ENCODE measurements around the gene ZNF598.
A peak's percentile ranks its signal among the peaks of the same experiment; 100 is the strongest.
"Not testable (repeated sequence)": the region's sequence is repeated elsewhere in the genome, so short reads cannot be mapped to it uniquely, and the experiment has no call there.

The ZNF598 gene

DNA sequence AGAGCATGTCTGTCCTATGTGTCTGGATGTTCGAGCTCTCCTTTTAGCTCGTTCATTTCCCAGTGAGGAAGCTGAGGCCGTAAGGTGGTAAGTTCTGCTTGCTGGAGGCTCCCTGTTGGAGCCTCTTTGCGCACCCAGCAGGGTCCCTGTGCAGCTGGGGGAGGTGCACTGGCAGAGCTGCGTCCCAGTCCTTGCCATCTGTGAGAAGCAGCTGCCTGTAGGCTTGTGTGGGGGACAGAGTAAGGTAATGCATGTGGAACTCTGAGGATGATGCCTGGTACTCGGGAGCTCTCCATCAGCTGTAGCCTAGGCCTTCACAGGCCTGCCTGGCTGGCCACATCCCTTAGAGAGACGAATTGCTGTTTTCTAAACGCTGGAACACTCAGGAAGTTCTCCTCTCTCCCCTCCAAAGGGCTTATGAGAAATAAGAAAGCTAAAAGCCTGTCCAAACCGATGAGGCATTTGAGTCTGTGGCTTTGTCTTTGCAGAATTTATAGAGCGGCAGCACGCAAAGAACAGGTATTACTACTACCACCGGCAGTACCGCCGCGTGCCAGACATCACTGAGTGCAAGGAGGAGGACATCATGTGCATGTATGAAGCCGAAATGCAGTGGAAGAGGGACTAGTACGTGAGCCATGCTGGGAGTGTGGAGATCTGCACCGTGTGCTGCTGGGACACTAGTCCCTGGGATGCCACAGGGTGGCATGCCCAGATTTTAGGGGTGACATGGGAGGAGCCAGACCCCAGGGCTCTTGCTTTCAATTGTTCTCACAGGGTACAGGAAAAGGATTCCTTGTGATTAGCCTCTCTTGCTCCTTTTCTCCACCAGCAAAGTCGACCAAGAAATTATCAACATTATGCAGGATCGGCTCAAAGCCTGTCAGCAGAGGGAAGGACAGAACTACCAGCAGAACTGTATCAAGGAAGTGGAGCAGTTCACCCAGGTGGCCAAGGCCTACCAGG, 48.7 kb downstream of the ZNF598 start:
- peak; percentile 0 for ATAC-seq
- peak in 1 of 2 donors; percentile 75 for DNase-seq (ENCODE audit: low spot score in 2 of 2)
- peaks cover 62% of the 10 kb centered on the region for H3K36me3 Mint-ChIP-seq
- no peaks in the 10 kb centered on the region for H3K9me3 Mint-ChIP-seq
- peak overlapping the region; percentile 82 for H3K4me3 Mint-ChIP-seq
- peaks cover 57% of the 10 kb centered on the region for H3K4me1 Mint-ChIP-seq
- peak overlapping the region; percentile 94 for H3K27ac Mint-ChIP-seq

DNA sequence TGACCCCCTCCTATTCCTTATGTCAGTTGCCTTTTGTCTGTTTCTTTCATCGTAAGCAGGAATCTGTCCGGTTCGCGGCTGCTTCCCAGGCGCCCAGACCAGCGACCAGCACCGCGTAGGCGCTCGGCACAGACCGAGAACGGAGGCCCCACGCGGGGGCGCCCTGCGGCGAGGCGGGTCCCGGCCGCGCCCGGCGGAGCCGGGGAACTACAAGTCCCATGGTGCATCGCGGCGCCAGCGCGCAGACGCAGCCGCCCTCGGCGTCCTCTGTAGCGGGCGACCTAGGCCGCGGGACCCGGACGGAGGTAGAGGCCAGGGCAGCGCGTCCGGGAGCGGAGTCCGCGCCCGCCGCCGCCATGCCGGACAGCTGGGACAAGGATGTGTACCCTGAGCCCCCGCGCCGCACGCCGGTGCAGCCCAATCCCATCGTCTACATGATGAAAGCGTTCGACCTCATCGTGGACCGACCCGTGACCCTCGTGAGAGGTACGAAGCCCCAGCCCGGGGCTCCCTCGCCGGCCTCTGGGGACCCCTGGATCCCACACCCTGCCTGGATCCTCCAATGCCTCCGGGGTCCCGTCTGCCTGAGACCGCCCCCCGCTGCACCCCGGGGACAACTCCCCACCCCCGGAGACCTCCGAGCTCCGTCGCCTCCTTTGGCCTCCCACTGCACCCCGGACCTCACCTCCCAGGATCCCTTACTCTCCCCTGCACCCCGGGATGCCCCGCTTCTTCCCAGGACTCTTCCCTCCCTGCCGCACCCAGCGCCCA, 50.2 kb downstream of the ZNF598 start, which contains the start of gene NDUFB10:
Gene NDUFB10, plus strand, starts transcription at position 270 of the 771 bp plus-strand sequence. Its CDS starts 87 bp downstream, at position 357.
- H3K9me3 Mint-ChIP-seq: no peaks in the 10 kb centered on the region
- H3K4me3 Mint-ChIP-seq: peak within 1 kb of the TSS; percentile 82
- peaks cover 47% of the 10 kb centered on the region for H3K36me3 Mint-ChIP-seq
- DNase-seq (ENCODE audit: low spot score in 2 of 2) (peak; percentile 95 to 96), ATAC-seq (peak; percentile 84)
- H3K4me1 Mint-ChIP-seq: peaks cover 50% of the 10 kb centered on the region
- H3K27ac Mint-ChIP-seq: peak within 1 kb of the TSS; percentile 94

DNA sequence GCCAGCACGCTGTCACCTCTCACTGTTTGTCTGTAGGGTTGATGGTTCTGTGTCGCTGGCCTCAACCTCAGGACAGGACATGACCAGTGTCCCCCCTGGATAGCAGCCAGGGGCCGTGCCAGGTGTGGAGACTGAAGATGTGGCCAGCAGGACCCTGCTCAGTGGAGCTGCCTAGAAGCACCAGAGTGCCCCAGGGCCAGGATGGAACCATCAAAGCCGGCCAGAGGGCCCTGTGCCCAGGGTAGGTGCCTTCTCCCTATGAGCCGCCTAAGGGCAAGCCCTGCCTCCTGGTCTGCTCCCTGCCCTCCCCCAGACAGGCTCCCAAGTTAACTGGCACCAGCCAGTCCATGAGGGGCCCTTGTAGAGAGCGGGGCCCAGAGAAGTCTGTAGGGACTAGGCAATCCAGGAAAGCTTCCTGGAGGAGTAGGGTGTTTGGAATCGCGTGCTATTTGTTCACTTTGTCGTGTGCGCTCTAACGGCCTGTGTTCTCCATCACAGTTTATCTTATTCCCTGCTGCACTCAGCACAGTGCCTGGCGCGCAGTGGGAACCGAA, 50.8 kb downstream of the ZNF598 start:
- peak overlapping the region; percentile 94 for H3K27ac Mint-ChIP-seq
- peaks cover 45% of the 10 kb centered on the region for H3K4me1 Mint-ChIP-seq
- ATAC-seq: no peak
- no peaks in the 10 kb centered on the region for H3K9me3 Mint-ChIP-seq
- DNase-seq (ENCODE audit: low spot score in 2 of 2): peak in 1 of 2 donors; percentile 62
- peak overlapping the region; percentile 82 for H3K4me3 Mint-ChIP-seq
- H3K36me3 Mint-ChIP-seq: peaks cover 40% of the 10 kb centered on the region

DNA sequence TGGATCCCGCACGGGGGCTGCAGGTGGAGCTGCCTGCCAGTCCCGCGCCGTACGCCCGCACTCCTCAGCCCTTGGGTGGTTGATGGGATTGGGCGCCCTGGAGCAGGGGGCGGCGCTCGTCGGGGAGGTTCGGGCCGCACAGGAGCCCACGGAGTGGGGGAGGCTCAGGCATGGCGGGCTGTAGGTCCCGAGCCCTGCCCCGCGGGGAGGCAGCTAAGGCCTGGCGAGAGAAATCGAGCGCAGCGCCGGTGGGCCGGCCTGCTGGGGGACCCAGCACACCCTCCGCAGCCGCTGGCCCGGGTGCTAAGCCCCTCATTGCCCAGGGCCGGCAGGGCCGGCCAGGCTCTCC, 51.5 kb downstream of the ZNF598 start:
- Mint-ChIP-seq H3K36me3 (peaks cover 33% of the 10 kb centered on the region), H3K4me1 (peaks cover 38% of the 10 kb centered on the region)
- not testable (repeated sequence) for ATAC-seq; H3K4me3 Mint-ChIP-seq; DNase-seq (ENCODE audit: low spot score in 2 of 2); H3K27ac Mint-ChIP-seq; H3K9me3 Mint-ChIP-seq

DNA sequence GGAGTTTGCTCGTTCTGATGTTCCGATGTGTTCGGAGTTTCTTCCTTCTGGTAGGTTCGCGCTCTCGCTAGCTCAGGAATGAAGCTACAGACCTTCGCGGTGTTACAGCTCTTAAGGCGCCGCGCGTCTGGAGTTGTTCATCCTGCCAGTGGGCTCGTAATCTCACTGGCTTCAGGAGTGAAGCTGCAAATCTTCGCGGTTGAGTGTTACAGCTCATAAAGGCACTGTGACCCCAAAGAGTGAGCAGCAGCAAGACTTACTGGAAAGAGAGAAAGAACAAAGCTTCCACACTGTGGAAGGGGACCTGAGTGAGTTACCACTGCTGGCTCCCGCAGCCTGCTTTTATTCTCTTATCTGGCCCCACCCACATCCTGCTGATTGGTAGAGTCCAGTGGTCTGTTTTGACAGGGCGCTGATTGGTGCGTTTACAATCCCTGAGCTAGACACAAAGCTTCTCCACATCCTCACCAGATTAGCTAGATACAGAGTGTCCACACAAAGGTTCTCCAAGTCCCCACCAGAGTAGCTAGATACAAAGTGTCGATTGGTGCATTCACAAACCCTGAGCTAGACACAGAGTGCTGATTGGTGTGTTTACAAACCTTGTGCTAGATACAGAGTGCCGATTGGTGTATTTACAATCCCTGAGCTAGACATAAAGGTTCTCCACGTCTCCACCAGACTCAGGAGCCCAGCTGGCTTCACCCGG, 52.0 kb downstream of the ZNF598 start:
- Mint-ChIP-seq H3K4me1 (peaks cover 36% of the 10 kb centered on the region), H3K36me3 (peaks cover 28% of the 10 kb centered on the region)
- H3K4me3 Mint-ChIP-seq; ATAC-seq; DNase-seq (ENCODE audit: low spot score in 2 of 2); H3K27ac Mint-ChIP-seq; H3K9me3 Mint-ChIP-seq: not testable (repeated sequence)

DNA sequence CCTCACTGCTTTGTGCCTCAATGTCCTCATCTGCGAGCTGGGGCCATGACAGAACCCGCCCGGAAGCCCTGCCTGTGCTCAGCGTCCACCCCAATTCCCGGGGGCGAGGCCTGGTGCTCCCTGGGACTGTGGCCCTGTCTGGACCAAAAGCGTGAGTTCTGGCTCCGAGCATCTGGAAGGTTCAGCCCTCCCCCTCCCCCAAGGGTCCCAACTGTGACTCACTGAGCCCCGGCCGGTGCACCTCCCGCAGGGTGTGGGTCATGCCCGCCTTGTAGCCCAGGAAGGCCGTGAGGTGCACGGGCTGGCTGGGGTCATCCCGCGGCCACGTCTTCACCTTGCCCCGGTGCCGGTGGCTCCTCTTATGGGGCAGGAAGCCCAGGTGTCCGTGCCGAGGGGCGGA, 55.9 kb downstream of the ZNF598 start:
- ATAC-seq: no peak

DNA sequence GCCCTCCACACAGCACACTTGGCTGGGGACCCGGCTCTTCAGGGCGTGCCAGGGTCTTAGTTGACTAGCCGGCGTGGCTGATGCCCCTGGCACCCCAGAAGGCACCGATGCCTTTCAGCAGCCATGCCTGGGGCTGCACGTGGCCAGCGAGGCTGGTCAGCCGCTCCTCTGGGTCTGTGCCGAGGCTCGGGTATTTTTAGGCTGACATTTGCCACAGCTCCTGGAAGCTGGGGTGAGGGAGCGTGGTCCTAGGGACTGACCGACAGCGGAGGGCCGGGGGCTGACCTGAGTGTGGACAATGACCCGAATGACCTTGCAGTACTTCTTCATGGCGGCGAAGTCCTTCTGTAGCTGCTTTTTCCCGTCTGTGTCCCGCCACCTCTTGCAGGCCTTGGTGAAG, 59.1 kb downstream of the ZNF598 start:
- Mint-ChIP-seq H3K4me3 (no peak overlapping the region), H3K36me3 (no peaks in the 10 kb centered on the region), H3K4me1 (peaks cover 7% of the 10 kb centered on the region), H3K9me3 (no peaks in the 10 kb centered on the region), H3K27ac (no peak overlapping the region)
- DNase-seq (ENCODE audit: low spot score in 2 of 2) (no peak), ATAC-seq (no peak)

More for the DNA sequence above, 55.9 kb downstream of the ZNF598 start:
- Mint-ChIP-seq H3K4me3 (no peak overlapping the region), H3K27ac (no peak overlapping the region), H3K9me3 (no peaks in the 10 kb centered on the region), H3K36me3 (no peaks in the 10 kb centered on the region), H3K4me1 (peaks cover 7% of the 10 kb centered on the region)
- no peak for DNase-seq (ENCODE audit: low spot score in 2 of 2)

DNA sequence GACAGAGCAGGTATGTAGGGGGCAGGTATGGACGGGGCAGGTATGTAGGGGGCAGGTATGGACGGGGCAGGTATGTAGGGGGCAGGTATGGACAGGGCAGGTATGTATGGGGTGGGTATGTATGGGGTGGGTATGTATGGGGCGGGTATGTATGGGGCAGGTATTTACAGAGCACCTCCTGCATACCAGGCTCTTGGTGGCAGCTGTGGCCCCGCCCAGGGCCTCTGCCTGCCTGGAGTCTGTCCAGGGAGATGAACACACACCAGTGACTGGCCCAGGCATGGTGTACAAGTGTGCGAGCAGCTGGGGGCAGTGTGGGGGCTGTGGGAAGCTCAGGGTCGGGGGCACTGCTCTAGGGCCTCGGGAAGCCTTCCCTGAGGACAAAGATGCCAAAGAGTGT, 59.6 kb downstream of the ZNF598 start:
- DNase-seq (ENCODE audit: low spot score in 2 of 2) (no peak), ATAC-seq (no peak)
- no peaks in the 10 kb centered on the region for H3K9me3 Mint-ChIP-seq
- no peaks in the 10 kb centered on the region for H3K36me3 Mint-ChIP-seq
- H3K27ac Mint-ChIP-seq: no peak overlapping the region
- H3K4me3 Mint-ChIP-seq: no peak overlapping the region
- peaks cover 7% of the 10 kb centered on the region for H3K4me1 Mint-ChIP-seq

DNA sequence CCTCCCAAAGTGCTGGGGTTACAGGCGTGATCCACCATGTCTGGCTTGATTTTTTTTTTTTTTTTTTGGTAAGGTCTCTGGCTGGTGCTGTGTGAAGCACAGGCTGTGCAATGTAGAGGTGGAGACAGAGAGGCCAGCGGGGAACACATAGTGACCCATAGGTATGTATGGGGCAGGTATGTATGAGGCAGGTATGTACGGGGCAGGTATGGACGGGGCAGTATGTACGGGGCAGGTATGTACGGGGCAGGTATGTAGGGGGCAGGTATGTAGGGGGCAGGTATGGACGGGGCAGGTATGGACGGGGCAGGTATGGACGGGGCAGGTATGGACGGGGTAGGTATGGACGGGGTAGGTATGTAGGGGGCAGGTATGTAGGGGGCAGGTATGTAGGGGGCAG, 60.1 kb downstream of the ZNF598 start:
- Mint-ChIP-seq H3K4me1 (peaks cover 11% of the 10 kb centered on the region), H3K4me3 (no peak overlapping the region), H3K36me3 (peaks cover 3% of the 10 kb centered on the region), H3K9me3 (no peaks in the 10 kb centered on the region), H3K27ac (no peak overlapping the region)
- DNase-seq (ENCODE audit: low spot score in 2 of 2) (no peak), ATAC-seq (no peak)
